Stimulated activated CD4-positive, alpha-beta T cell treated with anti-CD3 and anti-CD28 coated beads, Interleukin-12 subunit alpha, Interleukin-12 subunit beta, amount 100 ng/mL, for 48 hours (primary cell): ENCODE measurements around the gene TEX53.

Experiments
- DNase-seq, 3 donors: peaks; one replicate each; pipeline ENCODE4 v3.0.0-alpha.2; 2020; ENCODE audit warnings: low read depth in 2 of 3, low spot score in 1 of 3

The TEX53 gene

DNA sequence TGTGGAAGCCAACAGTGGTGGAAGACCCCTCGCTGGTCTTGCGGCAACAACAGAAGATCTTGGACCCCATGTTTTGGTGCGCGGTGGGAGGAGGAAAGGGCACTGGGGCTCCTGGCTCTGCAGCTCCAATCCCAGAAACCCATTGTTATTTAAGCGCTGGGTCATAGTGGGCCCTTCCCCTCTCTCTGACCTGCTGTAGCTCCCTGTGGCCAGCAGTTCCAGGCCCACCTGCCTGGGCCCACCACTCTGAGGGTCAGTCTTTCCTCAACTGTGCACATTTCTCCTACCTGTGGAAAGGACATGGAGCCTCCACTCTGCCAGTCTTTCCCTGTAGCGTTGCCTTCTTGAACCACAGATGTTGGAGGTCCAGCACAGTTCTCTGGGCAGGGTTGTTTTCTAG, at the start of gene TEX53:
TSS of gene TEX53 (minus strand) at position 101 of the 400 bp plus-strand sequence. CDS start at position 70, 31 bp downstream.
- no peak for DNase-seq

DNA sequence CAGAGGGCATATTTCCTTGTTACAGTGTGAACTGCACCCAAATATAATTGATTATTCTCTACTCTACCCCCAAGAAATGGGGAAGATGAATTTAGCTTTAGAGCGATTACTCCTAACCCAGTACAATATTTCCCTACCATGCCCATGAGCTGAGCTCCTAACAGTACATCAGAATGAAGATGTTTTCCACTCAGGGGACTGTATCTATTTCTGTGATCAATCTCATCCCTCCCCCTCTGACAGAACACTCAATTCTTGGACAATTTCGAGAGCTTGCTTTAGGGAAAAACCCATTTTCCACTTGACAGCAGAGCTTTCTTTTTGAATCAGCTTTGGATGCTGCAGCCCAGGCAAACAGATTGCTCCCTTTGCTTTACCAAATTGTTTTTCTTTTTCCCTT, 49.1 kb upstream of the TEX53 start:
- no peak for DNase-seq

DNA sequence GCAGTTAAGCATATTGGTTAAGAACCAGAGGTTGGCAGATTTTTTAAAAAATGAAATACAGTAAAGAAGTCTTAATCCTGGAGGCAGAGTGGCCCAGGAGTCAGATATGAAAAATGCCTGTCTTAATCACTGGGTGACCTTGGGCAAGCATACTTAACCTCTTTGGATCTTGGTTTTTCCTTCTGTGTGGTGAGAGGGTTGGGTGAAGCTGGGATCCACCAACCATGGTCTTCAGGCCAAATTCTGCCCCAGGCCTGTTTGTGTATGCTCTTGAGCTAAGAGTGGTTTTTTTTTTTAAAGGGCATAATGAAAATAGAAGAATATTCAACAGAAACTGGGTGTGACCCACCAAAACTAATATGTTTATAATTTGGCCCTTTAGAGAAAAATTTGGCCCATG, 44.4 kb upstream of the TEX53 start:
- no peak for DNase-seq

DNA sequence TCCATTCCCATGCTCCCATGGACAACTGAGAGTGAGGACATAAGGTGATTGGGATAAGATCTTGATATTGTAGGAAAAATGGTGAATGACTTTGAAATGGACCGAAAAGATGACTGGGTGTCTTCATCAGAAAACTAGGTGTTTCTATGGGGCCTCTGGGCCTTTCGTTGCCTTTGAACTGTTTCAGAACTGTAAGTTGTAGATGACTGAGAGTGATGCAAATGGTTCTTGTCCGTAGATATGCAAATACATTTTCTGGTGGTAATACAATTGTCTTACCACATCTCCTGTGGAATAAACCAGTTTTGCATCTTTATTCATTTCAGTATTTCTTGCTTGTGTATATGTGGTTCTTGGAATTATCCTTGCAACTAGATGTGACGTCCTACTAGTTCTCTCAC, 40.3 kb upstream of the TEX53 start:
- no peak for DNase-seq

DNA sequence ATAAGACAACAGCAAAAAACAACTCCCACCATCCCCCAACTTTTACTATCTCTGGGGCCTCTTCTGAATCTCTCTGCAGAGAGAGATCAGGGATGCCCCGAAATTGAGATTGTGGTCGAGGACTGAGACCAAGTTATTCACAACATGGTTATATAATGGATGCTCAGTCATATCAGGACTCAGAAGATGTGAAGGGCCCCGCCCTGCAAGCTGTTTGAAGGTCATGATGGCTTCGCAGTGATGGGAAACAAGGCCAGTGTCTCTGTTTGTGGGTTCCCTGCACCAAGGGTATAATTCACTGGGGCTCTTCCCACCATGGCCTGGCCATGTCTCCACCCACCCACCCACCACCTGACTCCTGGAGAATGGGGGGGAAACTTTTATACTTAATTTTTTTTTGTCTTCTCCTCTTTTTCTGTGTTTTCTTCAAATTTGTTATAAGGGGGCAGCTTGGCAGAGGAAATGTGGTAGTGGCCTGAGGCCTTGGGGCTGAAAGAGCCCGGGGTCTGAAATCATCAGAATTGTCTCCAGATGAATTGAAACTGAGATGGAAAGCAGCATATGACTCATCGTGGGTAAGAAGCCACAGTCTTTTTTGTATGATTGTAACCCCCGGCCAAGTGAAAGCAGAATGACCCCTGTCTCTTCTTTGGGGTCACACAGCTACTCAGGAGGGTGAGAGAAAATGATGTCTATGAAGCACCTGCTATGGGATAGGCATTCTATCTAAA, 39.4 kb upstream of the TEX53 start:
- peak; percentile 57 to 79 (median 67) for DNase-seq

DNA sequence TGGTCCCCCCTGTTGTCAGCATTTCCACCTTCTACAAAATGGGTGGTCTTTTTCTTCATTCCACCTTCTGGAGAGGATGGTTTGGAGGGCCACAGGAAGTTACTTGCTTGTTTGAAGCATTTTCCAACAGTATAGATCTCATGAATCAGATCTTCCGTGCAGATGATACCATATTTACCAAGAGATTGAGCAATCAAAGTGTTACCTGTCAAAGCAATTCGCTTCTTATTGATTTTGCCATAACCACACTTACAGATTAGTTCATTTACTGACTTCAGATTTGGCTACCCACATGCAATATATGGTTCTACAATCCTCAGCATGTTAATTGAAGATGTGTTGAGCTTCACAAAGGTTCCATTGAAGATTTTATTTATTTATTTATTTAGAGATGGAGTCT, 38.3 kb upstream of the TEX53 start:
- no peak for DNase-seq

DNA sequence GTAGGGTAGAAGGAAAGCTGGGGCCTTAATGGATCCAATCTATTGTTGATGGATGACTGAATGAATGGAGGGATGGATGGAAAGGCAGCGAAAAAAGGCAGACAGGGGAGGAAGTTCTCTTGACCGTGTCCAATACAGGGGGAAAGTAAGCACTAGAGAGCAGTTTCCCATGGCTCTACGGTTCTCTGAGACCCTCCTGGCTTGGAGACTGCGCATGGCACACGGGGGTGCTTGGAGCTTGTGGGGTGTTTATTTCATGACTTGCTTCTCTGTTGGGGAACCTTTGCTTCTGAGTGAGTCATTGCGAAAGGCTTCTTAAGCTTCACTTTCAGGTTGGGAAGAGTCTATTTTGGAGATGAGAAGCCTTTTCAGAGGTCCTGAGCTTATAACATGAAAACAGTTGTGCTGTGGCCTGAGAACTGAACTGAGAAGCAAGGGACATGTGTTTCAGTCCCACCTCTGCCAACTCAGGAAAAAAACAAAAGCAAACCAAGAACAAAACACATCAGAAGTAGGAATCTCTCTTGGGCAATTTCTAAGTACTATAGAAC, 37.2 kb upstream of the TEX53 start:
- no peak for DNase-seq

DNA sequence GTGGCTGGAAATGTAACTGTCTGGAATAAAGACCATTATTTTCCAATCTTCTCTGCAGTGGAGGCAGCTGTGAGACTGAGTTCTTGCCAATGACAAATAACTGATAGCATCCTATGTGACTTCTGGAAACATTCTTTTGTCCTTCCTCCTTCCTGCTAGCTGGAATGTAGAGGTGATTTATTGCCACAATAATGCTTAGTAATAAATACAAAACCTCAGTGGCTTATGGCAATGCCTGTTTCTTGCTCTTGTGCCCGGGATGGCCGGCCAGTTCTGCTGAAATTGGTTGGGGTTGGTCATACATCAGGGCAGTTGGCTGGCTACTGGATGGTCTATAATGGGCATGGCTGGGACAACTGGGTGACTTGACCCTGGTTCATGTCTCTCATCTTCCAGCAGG, 36.5 kb upstream of the TEX53 start:
- DNase-seq: no peak

DNA sequence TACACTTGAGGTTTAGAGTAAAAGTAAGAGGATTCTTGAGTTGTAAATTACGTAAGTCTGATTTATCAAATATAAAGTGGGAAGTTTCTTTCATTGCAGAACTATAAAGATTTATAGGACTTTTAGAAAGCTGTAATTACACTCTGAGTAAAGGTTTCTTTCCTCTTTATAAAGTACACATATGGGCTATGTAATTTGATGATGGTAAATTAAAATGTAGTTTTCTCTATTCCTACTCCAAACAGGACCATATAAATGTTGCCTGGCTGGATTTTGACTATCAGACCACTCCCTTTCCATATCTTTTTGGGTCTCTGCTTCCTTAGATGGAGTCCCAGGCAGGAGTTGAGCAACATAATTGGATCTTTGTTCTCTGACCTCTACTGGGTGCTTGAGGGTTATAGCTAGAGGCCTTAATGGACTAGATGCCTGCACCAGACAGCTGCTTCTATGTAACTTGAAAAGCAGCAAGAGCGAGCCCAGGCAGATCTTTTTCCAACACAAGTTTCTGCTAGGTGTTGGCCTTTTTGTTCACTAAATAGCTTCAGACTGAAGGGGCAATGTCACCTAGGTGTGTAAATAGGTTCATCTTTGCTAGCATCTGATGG, 35.7 kb upstream of the TEX53 start:
- DNase-seq: no peak

DNA sequence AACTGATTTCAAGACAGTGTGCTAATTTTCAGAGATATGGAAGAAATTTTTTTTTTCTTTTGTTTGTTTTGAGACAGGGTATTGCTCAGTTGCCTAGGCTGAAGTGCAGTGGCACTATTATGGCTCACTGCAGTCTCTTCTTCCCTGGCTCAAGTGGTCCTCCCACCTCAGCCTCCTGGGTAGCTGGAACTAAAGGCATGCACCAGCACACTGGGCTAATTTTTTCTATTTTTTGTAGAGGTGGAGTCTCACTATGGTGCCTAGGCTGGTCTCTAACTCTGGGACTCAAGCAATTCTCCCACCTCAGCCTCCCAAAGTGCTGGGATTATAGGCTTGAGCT, 34.3 kb upstream of the TEX53 start:
- no peak for DNase-seq

DNA sequence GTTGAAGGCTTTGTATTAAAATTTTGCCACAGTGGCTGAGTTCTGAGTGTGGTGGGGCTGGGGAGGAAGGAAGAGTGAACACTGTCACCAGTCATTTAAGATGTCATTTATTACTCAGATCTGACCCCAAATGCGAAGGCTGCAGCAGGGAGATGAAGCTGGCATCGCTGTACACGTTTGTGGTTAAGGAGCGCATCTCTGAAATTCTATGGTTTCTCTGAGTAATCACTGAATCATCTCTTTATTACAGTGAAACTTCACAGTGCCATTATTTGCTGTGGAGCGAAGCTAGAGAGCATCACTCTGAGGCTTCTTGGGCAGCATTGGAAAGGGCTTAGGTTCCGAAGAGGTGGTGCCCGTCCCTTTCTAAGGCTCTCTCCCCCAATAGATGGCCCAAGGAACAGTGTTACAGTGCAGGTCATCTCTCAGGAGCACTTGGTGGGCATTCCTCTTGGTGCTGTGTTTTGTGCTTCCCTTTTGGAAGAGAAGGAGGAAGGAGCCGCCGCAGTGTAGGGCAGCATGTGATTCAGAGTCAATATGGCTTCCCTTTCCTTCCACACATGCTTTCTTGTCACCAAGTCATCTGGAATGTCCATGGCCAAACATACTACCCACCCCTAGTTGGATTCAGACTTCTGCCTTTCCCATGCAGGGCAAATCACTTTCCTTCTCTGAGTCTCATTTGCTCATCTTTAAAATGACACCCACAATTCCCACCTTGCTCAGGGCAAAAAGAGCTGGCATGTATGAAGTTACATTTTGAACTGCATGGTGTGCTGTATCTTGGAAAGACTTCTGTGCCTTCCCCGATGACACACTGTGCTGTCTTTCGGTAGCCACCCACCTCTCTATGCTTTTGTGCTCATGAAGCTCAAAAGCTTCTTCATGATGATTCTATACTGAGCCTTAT, 33.7 kb upstream of the TEX53 start:
- DNase-seq: peak; percentile 64 to 78 (median 65)

DNA sequence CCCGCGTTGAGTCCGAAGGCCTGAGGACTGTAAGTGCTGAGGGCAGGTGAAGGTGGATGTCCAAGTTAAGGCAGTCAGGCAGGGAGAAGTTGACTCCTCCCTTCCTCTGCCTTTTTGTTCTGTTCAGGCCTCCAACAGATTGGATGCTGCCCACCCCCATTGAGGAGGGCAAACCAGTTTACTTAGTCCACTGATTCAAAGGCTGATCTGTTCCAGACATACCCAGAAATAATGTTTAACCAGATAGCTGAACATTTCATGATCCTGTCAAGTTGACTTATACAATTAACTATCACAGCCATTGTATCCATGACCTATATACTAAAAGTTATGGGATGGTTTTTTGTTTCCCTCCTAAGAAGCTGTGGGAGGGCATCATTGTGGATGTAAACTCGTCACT, 32.7 kb upstream of the TEX53 start:
- no peak for DNase-seq

DNA sequence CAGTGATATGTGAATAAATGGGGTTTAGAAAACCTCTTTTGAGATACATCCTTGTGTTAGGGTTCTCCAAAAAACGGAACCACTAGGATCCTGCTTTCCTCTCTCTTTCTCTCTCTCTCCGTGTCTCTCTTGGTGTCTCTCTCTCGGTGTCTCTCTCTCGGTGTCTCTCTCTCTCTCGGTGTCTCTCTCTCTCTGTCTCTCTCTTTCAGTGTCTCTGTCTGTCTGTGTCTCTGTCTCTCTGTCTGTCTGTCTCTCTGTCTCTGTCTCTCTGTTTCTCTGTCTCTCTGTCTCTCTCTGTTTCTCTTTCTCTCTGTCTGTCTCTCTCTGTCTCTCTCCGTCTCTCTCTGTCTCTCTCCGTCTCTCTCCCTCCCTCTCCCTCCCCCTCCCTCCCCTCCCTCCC, 32.2 kb upstream of the TEX53 start:
- DNase-seq: no peak

DNA sequence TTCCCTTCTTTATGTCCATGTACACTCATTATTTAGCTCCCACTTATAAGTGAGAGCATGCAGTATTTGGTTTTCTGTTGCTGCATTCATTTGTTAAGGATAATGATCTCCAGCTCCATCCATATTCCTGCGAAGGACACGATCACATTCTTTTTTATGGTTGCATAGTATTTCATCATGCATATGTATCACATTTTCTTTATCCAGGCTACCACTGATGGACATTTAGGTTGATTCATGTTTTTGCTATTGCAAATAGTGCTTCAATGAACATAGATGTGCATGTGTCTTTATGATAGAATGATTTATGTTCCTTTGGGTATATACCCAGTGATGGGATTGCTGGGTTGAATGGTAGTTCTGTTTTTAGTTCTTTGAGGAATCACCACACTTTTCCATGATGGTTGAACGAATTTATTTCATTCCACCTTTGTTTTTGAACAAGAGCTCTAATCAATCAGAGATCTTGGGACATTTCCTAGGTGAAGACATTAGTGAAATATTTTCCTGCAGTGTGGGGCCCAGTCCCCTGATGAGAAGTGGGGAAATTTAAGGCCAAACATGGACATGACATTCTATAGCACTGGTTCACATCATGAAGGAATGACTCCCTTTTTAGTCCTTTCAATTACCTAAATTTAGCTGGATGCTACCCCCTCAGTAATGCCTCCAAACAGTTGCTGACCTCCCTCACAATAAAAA, 31.5 kb upstream of the TEX53 start:
- DNase-seq: no peak

DNA sequence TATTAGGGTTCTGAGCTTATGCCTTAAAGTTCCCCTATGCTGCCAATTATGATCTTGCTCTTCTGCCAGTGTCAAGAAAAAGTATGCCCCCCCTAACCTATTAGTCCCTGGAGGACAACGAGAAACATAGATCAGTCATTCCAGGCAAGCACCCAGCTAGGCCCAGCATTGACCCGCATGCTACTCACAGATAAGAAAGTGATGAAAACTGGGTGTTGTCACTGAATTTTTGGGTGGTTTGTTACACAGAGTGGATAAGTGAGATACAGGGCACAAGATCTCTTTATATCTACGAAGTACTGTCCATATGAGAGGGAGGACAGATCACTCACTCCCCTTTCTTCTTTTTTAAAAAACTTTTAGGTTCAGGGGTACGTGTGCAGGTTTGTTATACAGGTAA, 30.8 kb upstream of the TEX53 start:
- no peak for DNase-seq

DNA sequence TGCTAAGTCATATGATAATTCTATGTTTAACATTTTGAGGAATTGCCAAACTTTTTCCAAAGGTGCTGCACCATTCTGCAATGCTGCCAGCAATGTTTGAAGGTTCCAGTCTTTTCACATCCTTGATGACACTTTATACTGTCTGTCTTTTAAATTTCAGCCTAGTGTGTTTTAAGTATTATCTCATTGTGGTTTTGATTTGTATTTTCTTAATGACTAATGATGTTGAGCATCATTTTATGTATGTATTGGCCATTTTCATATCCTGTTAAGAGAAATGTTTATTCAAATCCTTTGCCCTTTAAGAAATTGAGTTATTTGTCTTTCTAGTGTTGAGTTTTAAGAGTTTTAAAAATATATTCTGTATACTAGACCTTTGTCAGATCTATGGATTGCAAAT, 29.4 kb upstream of the TEX53 start:
- no peak for DNase-seq

DNA sequence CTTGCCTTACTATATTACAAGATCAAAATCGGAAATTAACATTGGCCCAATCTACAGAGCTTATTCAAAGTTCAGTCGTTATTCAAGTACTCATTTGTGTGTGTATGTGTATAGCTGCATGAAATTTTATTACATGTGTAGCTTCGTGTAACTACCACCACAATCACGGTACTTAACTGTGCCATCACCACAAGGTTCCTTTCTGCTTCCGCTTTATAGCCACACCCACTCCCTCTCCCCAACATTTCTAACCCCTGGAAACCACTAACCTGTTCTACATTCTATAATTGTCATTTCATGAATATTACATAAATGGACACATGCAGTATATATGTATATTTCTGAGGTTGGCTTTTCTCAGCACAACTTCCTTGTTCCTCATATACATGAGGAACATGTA, 28.3 kb upstream of the TEX53 start:
- no peak for DNase-seq

DNA sequence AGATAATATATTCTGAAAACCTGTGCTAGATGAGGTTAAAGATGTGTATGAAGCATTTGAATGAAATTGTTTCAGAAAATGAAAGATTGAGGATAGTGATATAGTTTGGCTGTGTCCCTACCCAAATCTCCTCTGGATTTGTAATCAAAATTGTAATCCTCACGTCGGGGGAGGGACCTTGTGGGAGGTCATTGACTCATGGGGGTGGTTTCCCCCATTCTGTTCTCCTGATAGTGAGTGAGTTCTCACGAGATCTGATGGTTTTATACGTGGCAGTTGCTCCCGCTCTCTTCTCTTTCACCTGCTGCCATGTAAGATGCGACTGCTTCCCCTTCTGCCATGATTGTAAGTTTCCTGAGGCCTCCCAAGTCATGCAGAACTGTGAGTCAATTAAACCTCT, 26.4 kb upstream of the TEX53 start:
- DNase-seq: no peak

DNA sequence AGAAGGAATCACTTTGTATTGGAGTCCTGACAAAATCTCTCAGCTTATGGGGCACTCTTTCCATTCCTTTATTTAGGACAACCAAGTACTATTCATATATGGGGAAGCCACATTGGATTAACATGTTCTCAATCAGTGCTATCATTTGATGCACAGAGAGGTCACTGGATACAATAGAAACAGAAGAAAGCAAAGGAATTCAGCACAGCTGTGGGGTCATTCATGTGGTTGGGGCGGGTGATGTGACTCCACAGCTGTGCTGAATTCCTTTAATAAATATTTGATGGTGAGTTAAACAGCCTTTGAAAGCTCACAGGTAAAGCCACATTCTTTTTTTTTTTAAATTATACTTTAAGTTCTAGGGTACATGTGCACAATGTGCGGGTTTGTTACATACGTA, 25.2 kb upstream of the TEX53 start:
- no peak for DNase-seq

DNA sequence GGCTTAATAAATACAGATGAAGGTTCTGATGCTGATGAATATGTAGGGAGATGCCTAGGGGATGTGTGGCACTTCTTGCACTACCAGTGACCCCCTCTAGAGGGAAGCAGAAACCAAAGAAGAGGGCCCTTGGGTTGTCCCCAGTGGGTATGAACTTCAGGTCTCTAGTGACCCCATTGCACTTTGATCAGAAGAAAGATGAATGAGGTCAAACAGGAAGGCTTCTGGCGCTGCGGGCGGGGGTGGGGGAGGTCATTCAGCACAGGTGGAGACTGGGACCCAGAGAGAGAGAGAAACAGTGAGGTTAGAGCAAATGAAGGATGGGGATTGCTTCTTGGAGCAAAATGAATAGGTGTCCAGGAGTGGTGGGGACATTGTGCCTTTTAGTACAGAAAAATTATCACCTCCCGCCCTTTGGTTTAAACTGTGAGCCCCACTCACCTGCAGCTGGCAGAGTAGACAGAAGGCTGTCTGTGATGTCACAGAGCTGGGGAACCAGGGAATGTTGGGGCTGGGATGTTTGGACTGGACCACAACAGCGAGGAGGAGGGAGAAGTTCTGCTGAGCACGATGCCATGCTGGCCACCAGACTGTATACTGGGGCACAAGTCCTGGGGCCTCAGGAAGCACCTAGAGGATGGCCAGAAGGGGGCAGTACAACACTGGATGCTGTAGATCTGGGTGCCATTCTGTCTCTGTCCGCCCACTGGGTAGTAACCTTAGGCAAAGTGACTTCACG, 24.2 kb upstream of the TEX53 start, which contains the start of gene TEX48:
TSS of gene TEX48 (minus strand) at position 599 of the 739 bp plus-strand sequence. CDS start 10,469 bp downstream, outside the sequence.
- DNase-seq: peak; percentile 74 to 91 (median 76)
